Amniotic stem cell (primary cell): Measurements from ENCODE around the gene MOG.

Experiments
- DNase-seq: peaks from one replicate; lab custom pipeline; 2025; lab: John Stamatoyannopoulos, UW

MOG gene

GRCh38 chr6:29676981-29677601 lies 20.2 kb downstream of the MOG start:
- DNase-seq: no peak

GRCh38 chr6:29678114-29678513 lies 21.2 kb downstream of the MOG start:
- no peak for DNase-seq

GRCh38 chr6:29679962-29680361 lies 23.1 kb downstream of the MOG start:
- DNase-seq: no peak

- DNase-seq: no peak
These were observed 23.5 kb downstream of the MOG start for GRCh38 chr6:29680416-29680815.

GRCh38 chr6:29680904-29681303 lies 24.0 kb downstream of the MOG start, which contains the start of gene ZFP57:
Gene ZFP57, minus strand, starts transcription at chr6:29681152. Its CDS starts 4,149 bp downstream, at chr6:29677003.
- DNase-seq: no peak

- DNase-seq: no peak
These were observed 24.9 kb downstream of the MOG start for GRCh38 chr6:29681811-29682210.

GRCh38 chr6:29685718-29686326 lies 28.9 kb downstream of the MOG start:
- no peak for DNase-seq

- DNase-seq: no peak
These were observed 37.7 kb downstream of the MOG start for GRCh38 chr6:29694637-29695036.

GRCh38 chr6:29696147-29697125 lies 39.5 kb downstream of the MOG start:
- DNase-seq: no peak

- no peak for DNase-seq
These were observed 45.7 kb downstream of the MOG start for GRCh38 chr6:29702519-29703103.

GRCh38 chr6:29705389-29706231 lies 48.7 kb downstream of the MOG start:
- DNase-seq: no peak

GRCh38 chr6:29708432-29709179 lies 51.7 kb downstream of the MOG start:
- no peak for DNase-seq

GRCh38 chr6:29709188-29709587 lies 52.3 kb downstream of the MOG start:
- DNase-seq: no peak

- DNase-seq: no peak
These were observed 53.5 kb downstream of the MOG start for GRCh38 chr6:29710281-29710941.

GRCh38 chr6:29720863-29721262 lies 64.0 kb downstream of the MOG start:
- no peak for DNase-seq
